Stimulated activated CD4-positive, alpha-beta T cell treated with anti-CD3 and anti-CD28 coated beads, Interleukin-12 subunit alpha, Interleukin-12 subunit beta, amount 100 ng/mL, for 48 hours (primary cell): ENCODE data around the gene MFN2.
A peak's percentile ranks its signal among the peaks of the same experiment; 100 is the strongest.
"Not testable (repeated sequence)": the region's sequence is repeated elsewhere in the genome, so short reads cannot be mapped to it uniquely, and the experiment has no call there.

Experiments
- DNase-seq, 3 donors: peaks; one replicate each; pipeline ENCODE4 v3.0.0-alpha.2; 2020; ENCODE audit warnings: low read depth in 2 of 3, low spot score in 1 of 3

MFN2 gene

GRCh38 chr1:11979851-11980675 lies at the start of gene MFN2:
MFN2 (plus strand) TSS chr1:11980444; CDS start chr1:11989169, 8,725 bp downstream.
- peak; percentile 88 to 93 (median 90) for DNase-seq

- DNase-seq: no peak
These were observed 49.4 kb upstream of the MFN2 start for GRCh38 chr1:11930571-11931445.

GRCh38 chr1:11931845-11932244 lies 48.4 kb upstream of the MFN2 start:
- DNase-seq: no peak

- peak; percentile 71 to 86 (median 83) for DNase-seq
These were observed 45.8 kb upstream of the MFN2 start, which contains the start of gene PLOD1 for GRCh38 chr1:11934302-11935056. PLOD1 (plus strand) TSS chr1:11934717; CDS start chr1:11934780, 63 bp downstream.

- no peak for DNase-seq
These were observed 45.2 kb upstream of the MFN2 start for GRCh38 chr1:11935057-11935412.

- DNase-seq: not testable (repeated sequence)
These were observed 44.5 kb upstream of the MFN2 start for GRCh38 chr1:11935733-11936132.

GRCh38 chr1:11938722-11939526 lies 41.3 kb upstream of the MFN2 start:
- DNase-seq: no peak

- DNase-seq: not testable (repeated sequence)
These were observed 40.5 kb upstream of the MFN2 start for GRCh38 chr1:11939794-11940193.

- DNase-seq: no peak
These were observed 39.9 kb upstream of the MFN2 start for GRCh38 chr1:11940260-11940921.

- DNase-seq: no peak
These were observed 38.0 kb upstream of the MFN2 start for GRCh38 chr1:11942280-11942679.

- DNase-seq: no peak
These were observed 36.6 kb upstream of the MFN2 start for GRCh38 chr1:11943619-11944018.

GRCh38 chr1:11944358-11944931 lies 35.8 kb upstream of the MFN2 start:
- no peak for DNase-seq

GRCh38 chr1:11946647-11947046 lies 33.6 kb upstream of the MFN2 start:
- DNase-seq: no peak

GRCh38 chr1:11948822-11949458 lies 31.3 kb upstream of the MFN2 start:
- no peak for DNase-seq

GRCh38 chr1:11951901-11952300 lies 28.3 kb upstream of the MFN2 start:
- no peak for DNase-seq

- no peak for DNase-seq
These were observed 27.7 kb upstream of the MFN2 start for GRCh38 chr1:11952455-11953109.

GRCh38 chr1:11955221-11955620 lies 25.0 kb upstream of the MFN2 start:
- DNase-seq: no peak

- no peak for DNase-seq
These were observed 22.8 kb upstream of the MFN2 start for GRCh38 chr1:11957398-11957797.

GRCh38 chr1:11957897-11958296 lies 22.3 kb upstream of the MFN2 start:
- DNase-seq: no peak
